GM23248 (cell line): ENCODE data around the gene RP9.

Experiments
- EZH2 ChIP-seq: fragments of 200-600 bp; sonication (generic); IDR thresholded peaks from 2 replicates; pipeline ENCODE4 v1.6.1; 2018; ENCODE audit warnings: antibody characterized with exemption, mild to moderate bottlenecking; ENCODE audit not compliant: insufficient read depth, poor library complexity, severe bottlenecking
- EZH2phosphoT487 ChIP-seq: fragments of 200-600 bp; sonication (generic); IDR thresholded peaks from 2 replicates; pipeline ENCODE4 v1.6.1; 2018; ENCODE audit warnings: antibody characterized with exemption, moderate library complexity, mild to moderate bottlenecking, low read depth; ENCODE audit not compliant: insufficient read depth

- TF ChIP-seq EZH2 = no peak
- TF ChIP-seq EZH2phosphoT487 = no peak
Measured at GRCh38 chr7:33076737-33077136, 32.5 kb downstream of the RP9 start.
